HUES48 (cell line): ENCODE measurements around the gene ADGRL3.

ENCODE experiments used
- H3K27ac ChIP-seq: one replicate; pipeline ENCODE4 v1.7.0; 2013; ENCODE audit warnings: low read depth, low read length, inconsistent platforms
- H3K27me3 ChIP-seq: 2 replicates; pipeline ENCODE4 v1.6.1; 2013; ENCODE audit warnings: mild to moderate bottlenecking, low read length; ENCODE audit not compliant: control insufficient read depth, insufficient read depth
- H3K36me3 ChIP-seq: 2 replicates; pipeline ENCODE4 v1.6.1; 2013; ENCODE audit warnings: low read length; ENCODE audit not compliant: control insufficient read depth, insufficient read depth
- H3K4me1 ChIP-seq: 2 replicates; pipeline ENCODE4 v1.6.1; 2013; ENCODE audit warnings: mild to moderate bottlenecking, low read length; ENCODE audit not compliant: control insufficient read depth, insufficient read depth
- H3K4me3 ChIP-seq: 2 replicates; pipeline ENCODE4 v1.5.1; 2013; ENCODE audit warnings: mild to moderate bottlenecking, low read depth, low read length
- H3K9ac ChIP-seq: 2 replicates; pipeline ENCODE4 v1.6.1; 2013; ENCODE audit warnings: mild to moderate bottlenecking, low read depth, low read length, moderate library complexity
- H3K9me3 ChIP-seq: 2 replicates; pipeline ENCODE4 v1.6.1; 2013; ENCODE audit warnings: low read length; ENCODE audit not compliant: control insufficient read depth, insufficient read depth

Gene ADGRL3

DNA sequence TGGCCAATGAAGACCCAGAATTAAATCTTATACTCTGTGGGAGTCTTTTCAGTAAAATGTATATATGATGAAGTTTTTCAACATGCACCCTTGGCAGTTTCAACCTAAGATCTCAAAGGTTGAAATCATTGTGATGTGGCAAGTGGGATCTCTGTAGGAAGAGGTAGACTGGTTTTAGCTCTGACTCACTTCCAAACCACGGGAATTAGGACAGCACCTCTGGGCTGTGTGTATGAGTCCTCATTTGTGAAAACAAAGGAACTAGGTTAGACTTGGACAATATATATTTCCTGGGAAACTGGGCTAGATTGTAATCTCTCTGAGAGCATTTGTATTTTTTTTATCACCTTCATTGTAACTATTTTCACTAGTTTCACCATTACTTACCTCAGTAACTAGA is 333.0 kb downstream of the ADGRL3 start:
- Histone ChIP-seq H3K27ac (no peak overlapping the region), H3K9ac (no peak overlapping the region), H3K27me3 (no peaks in the 10 kb centered on the region), H3K36me3 (no peaks in the 10 kb centered on the region), H3K4me1 (0 out of 2 replicates have a peak, but pooled peaks cover 3% of the 10 kb centered on the region), H3K9me3 (no peaks in the 10 kb centered on the region), H3K4me3 (no peak overlapping the region)

DNA sequence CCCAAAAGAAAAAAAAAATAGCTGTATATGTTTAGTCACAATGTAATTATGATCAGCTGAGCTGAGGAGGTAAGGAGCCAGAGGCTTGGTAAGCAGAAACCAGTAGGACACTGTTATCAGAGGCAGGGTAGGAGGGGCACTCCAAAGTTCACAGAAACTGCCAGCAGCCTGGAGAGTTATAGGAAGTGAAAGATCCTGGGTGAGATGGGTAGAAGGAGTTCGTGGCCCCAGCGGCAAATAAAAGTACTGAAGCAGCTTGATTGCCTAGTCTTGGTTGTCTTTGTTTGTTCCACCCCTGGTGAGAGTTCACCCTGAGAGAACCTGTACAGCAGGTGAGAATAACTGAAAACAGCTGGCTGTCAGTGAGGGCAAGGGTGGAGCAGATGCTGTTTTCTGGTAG is 340.8 kb downstream of the ADGRL3 start:
- Histone ChIP-seq H3K36me3 (no peaks in the 10 kb centered on the region), H3K4me1 (peaks cover 23% of the 10 kb centered on the region), H3K9ac (no peak overlapping the region), H3K9me3 (no peaks in the 10 kb centered on the region), H3K4me3 (no peak overlapping the region), H3K27ac (peak overlapping the region; percentile 37), H3K27me3 (no peaks in the 10 kb centered on the region)

DNA sequence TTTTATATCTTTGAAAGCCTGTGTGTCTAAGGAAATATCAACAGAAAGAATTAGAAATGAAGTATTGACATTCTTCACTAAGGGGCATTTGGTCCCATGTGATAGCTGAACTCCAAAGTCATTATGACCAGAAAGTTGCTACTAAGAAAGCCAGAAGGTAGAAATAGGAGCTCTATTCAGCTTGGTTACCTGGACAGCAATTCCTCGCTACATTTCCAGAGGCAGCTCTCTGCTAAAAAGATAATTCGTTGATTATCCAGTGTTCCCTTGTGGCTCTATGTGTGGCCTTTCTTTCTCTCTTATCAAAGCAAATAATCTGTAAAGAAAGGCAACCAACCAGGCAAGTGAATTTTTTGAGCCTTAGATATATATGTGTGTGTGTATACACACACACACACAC is 341.3 kb downstream of the ADGRL3 start:
- Histone ChIP-seq H3K4me3 (no peak overlapping the region), H3K9ac (no peak overlapping the region), H3K4me1 (peaks cover 23% of the 10 kb centered on the region), H3K9me3 (no peaks in the 10 kb centered on the region), H3K27ac (peak overlapping the region; percentile 37), H3K36me3 (no peaks in the 10 kb centered on the region), H3K27me3 (no peaks in the 10 kb centered on the region)

DNA sequence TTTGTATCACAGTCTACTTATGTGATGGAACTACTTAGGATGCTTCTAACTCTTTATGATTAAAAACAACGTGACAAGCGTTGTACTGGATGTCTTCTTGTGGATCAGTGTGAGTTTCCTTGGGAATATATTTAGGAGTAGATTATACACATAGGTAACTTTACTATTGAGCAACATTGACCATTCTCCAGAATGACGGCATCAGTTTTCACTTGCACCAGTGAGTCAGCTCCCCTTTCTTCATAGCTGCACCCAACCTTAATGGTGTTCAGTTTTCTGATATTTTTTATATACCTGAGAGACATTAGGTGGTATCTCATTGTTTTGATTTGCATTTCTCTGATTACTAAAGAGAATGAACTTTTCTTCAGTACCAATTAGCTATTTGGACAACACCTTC is 343.9 kb downstream of the ADGRL3 start:
- peaks cover 23% of the 10 kb centered on the region for H3K4me1 ChIP-seq
- no peak overlapping the region for H3K4me3 ChIP-seq
- H3K27ac ChIP-seq: no peak overlapping the region
- no peaks in the 10 kb centered on the region for H3K36me3 ChIP-seq
- no peaks in the 10 kb centered on the region for H3K27me3 ChIP-seq
- H3K9me3 ChIP-seq: no peaks in the 10 kb centered on the region
- H3K9ac ChIP-seq: no peak overlapping the region

DNA sequence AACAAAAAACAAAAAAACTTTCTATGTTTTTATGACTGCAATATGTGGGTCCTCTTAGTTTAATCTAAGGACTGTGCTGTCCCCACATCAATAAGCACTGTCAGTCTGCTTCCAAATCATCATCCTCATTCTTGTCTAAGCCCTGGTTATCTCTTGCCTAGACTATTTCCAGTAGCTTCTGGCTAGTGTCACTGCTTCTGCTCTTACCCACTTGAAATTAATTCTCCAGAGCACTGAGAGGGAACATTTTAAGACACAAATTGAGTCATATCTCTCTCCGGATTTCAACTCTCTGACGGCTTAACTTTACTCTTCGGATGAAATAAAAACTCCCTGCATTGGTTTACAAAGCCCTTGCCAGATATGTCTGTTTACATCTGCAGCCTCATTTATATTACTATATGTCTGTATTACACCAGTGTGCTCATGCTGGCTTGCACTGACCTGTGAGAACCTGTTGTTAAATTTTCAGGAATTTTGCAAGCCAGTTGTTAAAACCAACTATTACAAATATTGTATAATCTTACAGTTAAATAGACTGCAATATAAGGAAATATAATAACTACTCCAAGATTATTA is 345.9 kb downstream of the ADGRL3 start:
- no peaks in the 10 kb centered on the region for H3K36me3 ChIP-seq
- no peak overlapping the region for H3K27ac ChIP-seq
- no peaks in the 10 kb centered on the region for H3K27me3 ChIP-seq
- no peaks in the 10 kb centered on the region for H3K9me3 ChIP-seq
- peaks cover 17% of the 10 kb centered on the region for H3K4me1 ChIP-seq
- H3K9ac ChIP-seq: no peak overlapping the region
- H3K4me3 ChIP-seq: no peak overlapping the region

DNA sequence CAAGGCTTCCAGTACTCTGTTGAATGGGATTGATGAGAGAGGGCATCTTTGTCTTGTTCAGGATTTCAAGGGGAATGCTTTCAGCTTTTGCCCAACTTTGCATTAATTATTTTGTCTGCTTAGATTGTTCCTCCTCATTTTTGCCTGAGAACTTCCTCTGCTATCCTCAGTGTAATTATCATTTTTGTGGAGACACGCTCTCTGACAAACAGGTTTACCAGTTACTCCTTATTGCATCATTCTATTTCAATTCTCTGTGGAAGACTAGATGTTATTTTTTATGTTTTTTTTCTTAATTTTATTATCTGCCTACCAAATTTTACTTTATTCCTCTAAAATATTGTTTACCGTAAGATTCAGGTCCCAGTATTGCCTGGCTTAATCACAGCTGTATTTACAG is 349.2 kb downstream of the ADGRL3 start:
- no peaks in the 10 kb centered on the region for H3K27me3 ChIP-seq
- H3K9ac ChIP-seq: no peak overlapping the region
- no peaks in the 10 kb centered on the region for H3K36me3 ChIP-seq

DNA sequence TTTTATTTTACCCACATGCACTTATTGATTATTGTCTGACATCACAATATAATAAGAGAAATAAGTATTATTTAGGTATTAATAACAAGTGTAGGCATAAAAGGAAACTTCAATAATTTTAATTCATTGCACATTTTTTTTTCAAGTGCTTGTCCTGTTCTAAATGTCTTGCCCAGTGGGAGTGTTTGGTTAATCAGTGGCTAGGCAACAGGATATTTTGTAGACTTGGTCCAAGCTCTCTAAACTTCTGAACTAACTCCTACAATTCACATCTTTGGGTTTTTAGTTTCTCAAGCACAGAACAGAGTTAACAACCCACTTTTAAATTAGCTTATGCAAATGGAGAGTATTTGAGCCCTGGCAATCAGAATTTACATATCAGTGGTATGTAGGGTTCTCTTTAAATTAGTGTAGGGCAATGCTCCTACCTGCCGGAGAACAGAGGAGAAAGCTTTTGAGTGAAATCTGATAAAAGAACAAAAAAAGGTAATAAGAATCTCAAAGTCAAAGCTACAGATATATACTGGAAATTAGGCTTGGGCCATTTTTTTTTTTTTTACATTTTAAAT is 353.5 kb downstream of the ADGRL3 start:
- H3K9me3 ChIP-seq: no peaks in the 10 kb centered on the region
- H3K9ac ChIP-seq: no peak overlapping the region
- no peak overlapping the region for H3K4me3 ChIP-seq
- peaks cover 20% of the 10 kb centered on the region for H3K4me1 ChIP-seq
- H3K36me3 ChIP-seq: no peaks in the 10 kb centered on the region
- no peak overlapping the region for H3K27ac ChIP-seq
- no peaks in the 10 kb centered on the region for H3K27me3 ChIP-seq

More for the DNA sequence above, 349.2 kb downstream of the ADGRL3 start:
- Histone ChIP-seq H3K9me3 (no peaks in the 10 kb centered on the region), H3K27ac (no peak overlapping the region), H3K4me3 (no peak overlapping the region), H3K4me1 (peaks cover 8% of the 10 kb centered on the region)

DNA sequence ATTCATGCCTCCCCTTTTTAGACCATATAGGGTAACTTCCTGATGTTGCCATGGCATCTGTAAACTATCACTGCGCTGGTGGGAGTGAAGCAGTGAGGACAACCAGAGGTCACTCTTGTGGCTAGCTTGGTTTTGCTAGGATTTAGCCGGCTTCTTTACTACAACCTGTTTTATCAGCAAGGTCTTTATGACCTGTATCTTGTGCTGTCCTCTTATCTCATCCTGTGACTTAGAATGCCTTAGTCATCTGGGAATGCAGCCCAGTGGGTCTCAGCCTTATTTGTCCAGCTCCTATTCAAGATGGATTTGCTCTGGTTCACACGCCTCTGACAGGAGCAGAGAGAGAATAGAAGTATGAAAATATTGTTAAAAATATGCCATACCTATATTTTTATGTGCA is 355.7 kb downstream of the ADGRL3 start:
- Histone ChIP-seq H3K9me3 (no peaks in the 10 kb centered on the region), H3K4me3 (no peak overlapping the region), H3K36me3 (no peaks in the 10 kb centered on the region), H3K27me3 (no peaks in the 10 kb centered on the region), H3K9ac (no peak overlapping the region), H3K27ac (peak overlapping the region; percentile 86), H3K4me1 (peaks cover 20% of the 10 kb centered on the region)

DNA sequence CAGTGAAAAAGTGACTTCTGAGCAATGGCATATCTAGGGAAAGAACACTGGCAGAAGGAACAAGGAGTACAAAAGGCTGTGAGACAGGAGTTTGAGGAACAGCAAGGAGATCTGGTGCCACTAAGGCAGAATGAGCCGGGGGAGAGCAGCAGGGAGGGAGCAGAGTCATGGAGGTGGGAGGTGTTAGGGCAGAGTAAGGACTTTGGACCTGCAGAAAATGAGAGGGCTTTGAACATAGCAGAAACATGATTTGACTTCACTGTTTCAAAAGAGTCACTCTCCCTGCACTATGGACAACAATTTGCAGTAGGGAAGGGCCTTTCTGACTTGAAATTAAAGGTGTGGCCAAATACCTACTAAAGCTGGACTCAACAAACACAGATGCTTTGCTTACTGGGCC is 356.2 kb downstream of the ADGRL3 start:
- peaks cover 20% of the 10 kb centered on the region for H3K4me1 ChIP-seq
- no peak overlapping the region for H3K4me3 ChIP-seq
- no peak overlapping the region for H3K9ac ChIP-seq
- no peaks in the 10 kb centered on the region for H3K9me3 ChIP-seq
- no peaks in the 10 kb centered on the region for H3K36me3 ChIP-seq
- H3K27me3 ChIP-seq: no peaks in the 10 kb centered on the region
- peak overlapping the region; percentile 86 for H3K27ac ChIP-seq

DNA sequence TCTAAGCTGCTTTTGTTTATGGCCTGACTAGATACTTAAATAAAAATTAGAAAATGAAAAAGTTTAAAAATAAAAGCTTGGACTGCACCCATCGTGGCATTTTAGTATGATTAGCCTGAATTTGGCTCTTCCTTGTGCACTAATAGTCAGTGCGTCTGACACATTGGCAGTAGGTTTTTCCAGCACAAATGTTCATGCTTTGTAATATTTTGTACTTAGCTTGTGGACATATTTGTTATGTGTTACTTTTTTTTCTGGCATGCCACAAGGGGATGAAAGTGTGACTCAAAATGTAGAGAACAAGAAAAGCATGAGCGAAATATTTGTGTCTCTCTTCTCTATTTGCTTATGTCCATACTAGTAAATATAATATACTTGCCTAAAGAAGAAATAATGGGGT is 359.3 kb downstream of the ADGRL3 start:
- Histone ChIP-seq H3K36me3 (no peaks in the 10 kb centered on the region), H3K27ac (no peak overlapping the region), H3K4me1 (peaks cover 11% of the 10 kb centered on the region), H3K27me3 (no peaks in the 10 kb centered on the region), H3K4me3 (no peak overlapping the region), H3K9me3 (no peaks in the 10 kb centered on the region), H3K9ac (no peak overlapping the region)

DNA sequence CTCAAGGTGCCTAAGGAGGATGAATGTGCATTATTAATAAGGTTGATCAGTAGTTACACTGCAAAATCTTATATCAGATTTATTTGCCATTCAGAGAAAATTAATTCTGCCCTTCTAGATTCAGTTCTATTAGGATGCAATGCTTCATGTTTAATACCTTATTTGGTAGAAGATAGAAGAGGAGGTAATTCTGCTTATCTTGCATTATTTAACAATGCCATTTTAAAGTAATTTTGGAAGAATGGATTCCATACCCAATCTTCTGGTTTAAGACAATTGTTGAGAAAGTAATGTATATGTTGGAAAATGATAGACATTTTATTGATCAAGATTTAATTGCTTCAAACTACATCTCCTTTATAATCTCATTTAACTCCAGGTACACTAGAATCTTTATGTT is 360.9 kb downstream of the ADGRL3 start:
- Histone ChIP-seq H3K9me3 (no peaks in the 10 kb centered on the region), H3K27ac (no peak overlapping the region), H3K9ac (no peak overlapping the region), H3K4me1 (peaks cover 3% of the 10 kb centered on the region), H3K36me3 (no peaks in the 10 kb centered on the region), H3K27me3 (no peaks in the 10 kb centered on the region), H3K4me3 (no peak overlapping the region)
